ENCODE results near the gene NECAP2.

- TF ChIP-seq YY1 (IDR thresholded peaks at IDR 0.05; ENCODE audit: insufficient read depth, insufficient read length): no peak
- TF ChIP-seq SUZ12 (IDR thresholded peaks at IDR 0.05; ENCODE audit: extremely low read depth, insufficient read depth, insufficient read length): no peak
Observed at GRCh38 chr1:16450863-16451481, 10.4 kb downstream of the NECAP2 start.

Measured in NT2/D1 (cell line).